Diencephalon (tissue), 1 donor: Measurements from ENCODE around the gene ARHGEF18. TPM values are rescaled to one million over a fixed set of nuclear protein-coding genes. Genes with fewer than 3 reads are reported as not detected.

Experiments used
- total RNA-seq: library from RNA; depleted of rRNA; stranded (reverse); fragments of >200 nt; gene quantifications from one replicate; pipeline ENCODE4 v1.2.3, GENCODE V29; 2014

The ARHGEF18 gene
- 25.1 TPM for total RNA-seq

DNA sequence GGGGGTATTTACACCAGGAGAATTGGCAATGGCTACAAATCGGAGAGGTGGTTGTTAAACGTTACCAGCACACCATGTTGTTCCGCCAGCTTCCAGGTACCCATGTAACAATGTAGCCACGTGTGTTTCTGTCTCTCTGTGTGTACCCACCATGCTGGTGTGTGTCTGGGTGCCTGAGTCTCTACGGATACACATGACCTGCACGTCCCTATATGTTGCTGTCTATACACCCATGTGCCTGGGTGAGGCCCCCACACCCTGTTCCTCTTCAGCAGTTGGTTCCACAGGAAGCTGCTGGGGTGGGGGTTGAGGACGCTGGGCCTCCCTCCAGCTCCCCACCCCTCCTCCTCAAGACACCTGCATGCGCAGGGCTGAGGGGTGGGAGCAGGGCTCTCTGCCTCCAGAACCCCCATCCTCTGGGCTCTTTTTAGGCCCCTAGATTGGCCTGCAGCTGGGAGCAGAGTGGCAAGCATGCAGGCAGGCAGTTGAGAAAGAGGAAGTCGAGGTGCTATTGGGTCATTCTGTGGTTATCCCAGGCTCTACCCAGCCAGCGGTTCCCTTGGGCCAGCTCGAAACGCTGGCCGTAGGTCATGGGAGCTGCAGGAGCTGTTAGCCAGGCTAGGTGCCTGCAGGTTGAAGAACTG, at the start of gene ARHGEF18:
TSS of gene ARHGEF18 (plus strand) at position 351 of the 644 bp plus-strand sequence. CDS start 13,954 bp downstream, outside the sequence.

Other genes with a start within 250 kb of the ARHGEF18 start
- gene INSR, start 54.5 kb upstream of the ARHGEF18 start, total RNA-seq, result 74.5 TPM
- gene PEX11G, start 140.1 kb downstream of the ARHGEF18 start, total RNA-seq, result 1.8 TPM
- gene ZNF358, start 167.2 kb downstream of the ARHGEF18 start, total RNA-seq, result 11.3 TPM
- gene MCOLN1, start 173.7 kb downstream of the ARHGEF18 start, total RNA-seq, result 9.9 TPM
- gene PNPLA6, start 186.8 kb downstream of the ARHGEF18 start, total RNA-seq, result 63.7 TPM
- 15.5 TPM for gene CAMSAP3, start 246.9 kb downstream of the ARHGEF18 start, total RNA-seq